ENCODE data around the gene RGPD8. TPM values are rescaled to one million over a fixed set of nuclear protein-coding genes. Genes with fewer than 3 reads are reported as not detected.
A peak's percentile ranks its signal among the peaks of the same experiment; 100 is the strongest.

RGPD8 gene
- total and polyA plus RNA-seq, 2 of the 13 experiments (the other 11 are each of a cell fraction or from before 2014, with no cell fraction given), result 2.3 to 12.8 TPM

DNA sequence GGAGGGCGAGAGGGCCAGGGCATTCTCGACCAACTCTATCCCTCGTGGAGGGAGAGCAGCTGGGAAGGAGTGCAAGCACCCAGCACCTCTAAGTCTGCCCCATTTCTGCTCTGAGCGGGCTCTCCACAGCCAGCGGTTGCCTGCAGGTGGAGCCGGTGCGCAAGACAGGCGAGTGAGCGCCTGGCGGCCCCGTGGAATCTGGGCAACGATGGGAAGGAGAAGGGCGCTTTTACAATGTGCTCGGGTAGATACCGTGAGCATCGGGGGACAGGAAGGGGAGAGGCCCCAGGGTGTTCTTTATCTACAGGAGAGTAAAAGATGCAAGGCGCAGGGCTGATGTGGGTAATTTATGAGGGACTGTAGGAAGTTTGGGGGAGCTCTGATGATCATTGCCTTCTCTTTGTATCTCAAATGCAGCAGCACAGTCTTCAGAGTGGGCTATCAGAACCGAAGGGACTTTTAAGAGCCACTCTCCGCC lies 47.6 kb upstream of the RGPD8 start (continued):
- TF ChIP-seq ZNF142 (CRISPR knock-in tag; IDR thresholded peaks at IDR 0.05) (no peak), AFF4 (CRISPR knock-in tag; IDR thresholded peaks at IDR 0.05) (0 out of 2 replicates have a peak, but pooled peaks have one; percentile 32), RFXANK (CRISPR knock-in tag; IDR thresholded peaks at IDR 0.05) (0 out of 2 replicates have a peak, but pooled peaks have one; percentile 25), ZNF639 (CRISPR knock-in tag; conservative IDR thresholded peaks at IDR 0.05) (no peak), NCOA2 (CRISPR knock-in tag; IDR thresholded peaks at IDR 0.05) (peak; percentile 51; the same call in 1 of the 2 replicates), ZNF468 (CRISPR knock-in tag; IDR thresholded peaks at IDR 0.05) (no peak)
- TF ChIP-seq, protein P1, sequence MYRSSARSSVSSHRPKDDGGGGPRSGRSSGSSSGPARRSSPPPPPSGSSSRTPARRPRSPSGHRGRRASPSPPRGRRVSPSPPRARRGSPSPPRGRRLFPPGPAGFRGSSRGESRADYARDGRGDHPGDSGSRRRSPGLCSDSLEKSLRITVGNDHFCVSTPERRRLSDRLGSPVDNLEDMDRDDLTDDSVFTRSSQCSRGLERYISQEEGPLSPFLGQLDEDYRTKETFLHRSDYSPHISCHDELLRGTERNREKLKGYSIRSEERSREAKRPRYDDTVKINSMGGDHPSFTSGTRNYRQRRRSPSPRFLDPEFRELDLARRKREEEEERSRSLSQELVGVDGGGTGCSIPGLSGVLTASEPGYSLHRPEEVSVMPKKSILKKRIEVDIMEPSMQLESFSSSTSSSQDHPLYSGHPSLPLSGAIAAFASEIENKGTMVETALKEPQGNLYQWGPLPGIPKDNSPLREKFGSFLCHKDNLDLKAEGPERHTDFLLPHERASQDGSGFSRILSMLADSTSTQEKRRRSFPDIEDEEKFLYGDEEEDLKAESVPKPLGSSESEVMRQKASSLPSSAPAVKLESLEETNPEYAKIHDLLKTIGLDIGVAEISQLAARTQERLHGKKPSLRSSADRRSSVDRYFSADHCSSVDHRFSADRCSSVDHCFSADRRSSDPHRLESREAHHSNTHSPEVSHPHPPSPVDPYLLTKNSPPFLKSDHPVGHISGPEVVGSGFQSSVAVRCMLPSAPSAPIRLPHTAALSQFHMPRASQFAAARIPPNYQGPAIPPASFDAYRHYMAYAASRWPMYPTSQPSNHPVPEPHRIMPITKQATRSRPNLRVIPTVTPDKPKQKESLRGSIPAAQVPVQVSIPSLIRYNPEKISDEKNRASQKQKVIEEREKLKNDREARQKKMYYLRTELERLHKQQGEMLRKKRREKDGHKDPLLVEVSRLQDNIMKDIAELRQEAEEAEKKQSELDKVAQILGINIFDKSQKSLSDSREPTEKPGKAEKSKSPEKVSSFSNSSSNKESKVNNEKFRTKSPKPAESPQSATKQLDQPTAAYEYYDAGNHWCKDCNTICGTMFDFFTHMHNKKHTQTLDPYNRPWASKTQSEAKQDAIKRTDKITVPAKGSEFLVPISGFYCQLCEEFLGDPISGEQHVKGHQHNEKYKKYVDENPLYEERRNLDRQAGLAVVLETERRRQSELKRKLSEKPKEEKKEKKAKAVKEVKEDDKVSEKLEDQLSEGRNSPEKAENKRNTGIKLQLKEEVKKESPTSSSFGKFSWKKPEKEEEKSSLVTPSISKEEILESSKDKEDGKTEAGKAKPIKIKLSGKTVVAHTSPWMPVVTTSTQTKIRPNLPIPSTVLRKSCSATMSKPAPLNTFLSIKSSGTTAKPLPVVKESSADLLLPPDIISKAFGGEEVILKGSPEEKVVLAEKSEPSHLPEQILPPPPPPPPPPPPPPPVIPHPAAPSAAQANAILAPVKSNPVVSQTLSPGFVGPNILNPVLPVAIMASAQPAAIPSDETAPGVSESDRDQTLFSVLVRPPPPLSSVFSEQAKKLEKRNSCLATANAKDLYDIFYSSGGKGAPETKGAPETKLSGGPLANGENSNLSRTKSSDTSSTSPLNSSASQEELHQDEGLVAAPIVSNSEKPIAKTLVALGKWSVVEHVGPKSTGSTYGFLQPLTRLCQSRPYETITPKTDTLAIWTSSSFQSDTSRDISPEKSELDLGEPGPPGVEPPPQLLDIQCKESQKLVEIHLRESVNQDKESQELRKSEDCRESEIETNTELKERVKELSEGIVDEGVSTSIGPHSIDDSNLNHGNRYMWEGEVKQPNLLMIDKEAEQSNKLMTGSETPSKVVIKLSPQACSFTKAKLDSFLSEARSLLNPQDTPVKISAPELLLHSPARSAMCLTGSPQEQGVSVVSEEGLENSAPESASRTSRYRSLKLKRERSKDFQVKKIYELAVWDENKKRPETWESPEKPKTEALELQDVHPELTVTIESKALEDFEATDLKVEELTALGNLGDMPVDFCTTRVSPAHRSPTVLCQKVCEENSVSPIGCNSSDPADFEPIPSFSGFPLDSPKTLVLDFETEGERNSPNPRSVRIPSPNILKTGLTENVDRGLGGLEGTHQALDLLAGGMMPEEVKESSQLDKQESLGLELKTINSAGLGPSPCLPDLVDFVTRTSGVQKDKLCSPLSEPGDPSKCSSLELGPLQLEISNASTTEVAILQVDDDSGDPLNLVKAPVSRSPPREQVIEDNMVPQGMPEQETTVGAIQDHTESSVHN (CRISPR knock-in tag; IDR thresholded peaks at IDR 0.05), result 0 out of 2 replicates have a peak, but pooled peaks have one; percentile 29
- TF ChIP-seq, protein P2, sequence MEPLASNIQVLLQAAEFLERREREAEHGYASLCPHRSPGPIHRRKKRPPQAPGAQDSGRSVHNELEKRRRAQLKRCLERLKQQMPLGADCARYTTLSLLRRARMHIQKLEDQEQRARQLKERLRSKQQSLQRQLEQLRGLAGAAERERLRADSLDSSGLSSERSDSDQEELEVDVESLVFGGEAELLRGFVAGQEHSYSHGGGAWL (CRISPR knock-in tag; IDR thresholded peaks at IDR 0.05), result peak; percentile 73; the same call in 1 of the 2 replicates

All from HepG2 (cell line).